HepG2 (cell line): ENCODE results near the gene PEX11G. TPM values are rescaled to one million over a fixed set of nuclear protein-coding genes. Genes with fewer than 3 reads are reported as not detected.
A peak's percentile ranks its signal among the peaks of the same experiment; 100 is the strongest.

Experiments
- HNF4A ChIP-seq: sonication (generic); formaldehyde crosslinking; IDR thresholded peaks from 2 replicates; pipeline ENCODE4 v1.4.0; 2020; ENCODE audit warnings: missing genetic modification reagents
- HNRNPUL1 ChIP-seq: fragments of 200-400 bp; formaldehyde crosslinking; IDR thresholded peaks from 2 replicates; pipeline ENCODE4 v1.6.1; 2017; ENCODE audit warnings: low read depth, mild to moderate bottlenecking, low read length, moderate library complexity
- IRF1 ChIP-seq: sonication (generic); formaldehyde crosslinking; IDR thresholded peaks from 2 replicates; pipeline ENCODE4 v1.4.0; 2020; ENCODE audit warnings: low read depth, mild to moderate bottlenecking, missing genetic modification reagents
- IRX3 ChIP-seq: sonication (generic); formaldehyde crosslinking; IDR thresholded peaks from 2 replicates; pipeline ENCODE4 v1.8.1; 2023; ENCODE audit warnings: mild to moderate bottlenecking, low read depth, missing genetic modification reagents, borderline replicate concordance
- KAT2B ChIP-seq: fragments of 150-350 bp; IDR thresholded peaks from 2 replicates; pipeline ENCODE4 v1.6.1; 2014; ENCODE audit warnings: low read depth, low read length, borderline replicate concordance
- KAT8 ChIP-seq: IDR thresholded peaks from 2 replicates; pipeline ENCODE4 v1.6.1; 2016; ENCODE audit warnings: missing genetic modification reagents, missing compliant biosample characterization
- MBNL3 ChIP-seq: fragments of 250-450 bp; sonication (Bioruptor Pico); conservative IDR thresholded peaks from 2 replicates; pipeline ENCODE4 v1.8.0; 2022; ENCODE audit warnings: mild to moderate bottlenecking, inconsistent platforms
- MED13 ChIP-seq: sonication (generic); formaldehyde crosslinking; IDR thresholded peaks from 2 replicates; pipeline ENCODE4 v1.5.0; 2020; ENCODE audit warnings: missing genetic modification reagents
- PHF5A ChIP-seq: IDR thresholded peaks from one replicate; pipeline ENCODE4 v1.6.1; 2018; ENCODE audit warnings: low read depth, missing genetic modification reagents; ENCODE audit not compliant: unreplicated experiment
- TBX3 ChIP-seq: fragments of 450-650 bp; IDR thresholded peaks from 2 replicates; pipeline ENCODE4 v1.6.1; 2017; ENCODE audit warnings: antibody characterized with exemption, mild to moderate bottlenecking, inconsistent platforms, borderline replicate concordance
- ZNF160 ChIP-seq: sonication (generic); formaldehyde crosslinking; IDR thresholded peaks from 2 replicates; pipeline ENCODE4 v1.8.0; 2022; ENCODE audit warnings: mild to moderate bottlenecking, inconsistent platforms, missing genetic modification reagents
- ZNF282 ChIP-seq: fragments of 450-650 bp; IDR thresholded peaks from 2 replicates; pipeline ENCODE4 v1.6.1; 2018; ENCODE audit not compliant: partially characterized antibody
- ZNF589 ChIP-seq: sonication (generic); formaldehyde crosslinking; conservative IDR thresholded peaks from 2 replicates; pipeline ENCODE4 v1.8.0; 2022; ENCODE audit warnings: mild to moderate bottlenecking, moderate library complexity, missing genetic modification reagents
- ZNF776 ChIP-seq: sonication (generic); formaldehyde crosslinking; IDR thresholded peaks from 2 replicates; pipeline ENCODE4 v1.4.0; 2020; ENCODE audit warnings: mild to moderate bottlenecking, missing genetic modification reagents
- ZSCAN21 ChIP-seq: sonication (generic); formaldehyde crosslinking; IDR thresholded peaks from 2 replicates; pipeline ENCODE4 v1.8.0; 2022; ENCODE audit warnings: mild to moderate bottlenecking, missing genetic modification reagents, moderate library complexity, borderline replicate concordance
- polyA plus RNA-seq, 8 experiments: library from polyadenylated mRNA; depleted of rRNA in 3 of 8; stranded (reverse) in 7 of 8; unstranded in 1 of 8; fragments of >200 nt; fragmentation: Illumina TruSeq in 4 of 8; extraction: Trizol in 4 of 8; gene quantifications; 2 replicates each; pipeline versions ENCODE4 v1.2.1 to v1.2.3, GENCODE V29; 2011 to 2016; ENCODE audit warnings: low read depth in 4 of 8, missing spikeins in 1 of 8, mixed read lengths in 1 of 8; ENCODE audit not compliant: insufficient read depth in 1 of 8
- total RNA-seq, 5 experiments: library from RNA; depleted of rRNA; stranded (reverse); fragments of >200 nt; fragmentation: Illumina TruSeq; extraction: Trizol; gene quantifications; 2 replicates each; pipeline ENCODE4 v1.2.3, GENCODE V29; 2016; ENCODE audit warnings: low read depth in 1 of 5
- TF ChIP-seq, protein P1 (sequence below): sonication (generic); formaldehyde crosslinking; conservative IDR thresholded peaks from 2 replicates; pipeline ENCODE4 v1.5.0; 2020; ENCODE audit warnings: missing genetic modification reagents
- TF ChIP-seq, protein P2 (sequence below): sonication (generic); formaldehyde crosslinking; IDR thresholded peaks from 2 replicates; pipeline ENCODE4 v1.5.0; 2020; ENCODE audit warnings: missing genetic modification reagents, mild to moderate bottlenecking, borderline replicate concordance
- TF ChIP-seq, protein P3 (sequence below), 2 experiments: fragments of 450-650 bp in 1 of 2; sonication (generic) in 1 of 2; formaldehyde crosslinking; IDR thresholded peaks; 2 replicates each; pipeline versions ENCODE4 v1.5.0 to v1.8.0; 2020 to 2022; ENCODE audit warnings: mild to moderate bottlenecking in 1 of 2, missing genetic modification reagents in 1 of 2
- TF ChIP-seq, protein P4 (sequence below): sonication (generic); formaldehyde crosslinking; IDR thresholded peaks from 2 replicates; pipeline ENCODE4 v1.8.0; 2022; ENCODE audit warnings: mild to moderate bottlenecking, missing genetic modification reagents; ENCODE audit not compliant: insufficient replicate concordance
- TF ChIP-seq, protein P5 (sequence below): sonication (generic); formaldehyde crosslinking; IDR thresholded peaks from 2 replicates; pipeline ENCODE4 v1.4.0; 2020; ENCODE audit warnings: missing genetic modification reagents

The PEX11G gene
- total and polyA plus RNA-seq, 2 of the 13 experiments (the other 11 are each of a cell fraction or from before 2014, with no cell fraction given), result not detected

DNA sequence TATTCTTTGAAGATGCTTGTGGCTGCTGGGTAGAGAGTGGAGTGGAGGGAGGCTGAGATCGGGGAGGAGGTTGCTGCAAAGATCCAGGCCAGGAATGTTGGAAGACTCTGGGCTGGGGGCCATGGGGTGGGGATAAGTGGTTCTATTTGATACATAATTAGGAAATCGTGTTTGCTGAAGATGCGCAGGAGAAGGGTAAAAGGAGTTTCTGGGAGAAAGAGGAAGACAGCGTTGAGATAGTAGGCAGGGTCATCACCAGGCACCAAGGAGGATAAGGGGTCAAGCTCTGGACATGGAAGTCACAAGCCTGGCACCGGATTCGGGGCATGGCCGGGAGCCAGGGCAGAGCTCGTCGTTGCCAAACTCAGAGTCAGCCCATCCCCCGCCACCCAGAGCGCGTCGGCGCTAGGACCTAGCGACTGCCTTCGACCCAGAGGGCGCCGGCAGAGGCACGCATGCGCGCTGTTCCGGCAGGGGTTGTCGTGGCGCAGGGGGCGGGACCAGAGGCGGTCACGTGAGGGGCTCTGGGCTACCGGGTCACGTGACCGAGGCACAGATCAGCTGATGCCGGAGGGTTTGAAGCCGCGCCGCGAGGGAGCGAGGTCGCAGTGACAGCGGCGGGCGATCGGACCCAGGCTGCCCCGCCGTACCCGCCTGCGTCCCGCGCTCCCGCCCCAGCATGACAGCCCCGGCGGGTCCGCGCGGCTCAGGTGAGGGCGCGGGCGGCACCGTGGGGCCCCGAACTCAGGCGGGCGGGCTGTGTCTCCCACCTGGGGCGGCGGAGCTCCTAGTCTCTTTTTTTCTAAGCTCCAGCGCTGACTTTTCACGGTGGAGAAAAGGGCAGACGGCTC lies 33.5 kb upstream of the PEX11G start, which contains the start of gene MCOLN1 (continued):
- TF ChIP-seq PHF5A (CRISPR knock-in tag) (peak; percentile 80), ZNF589 (peak; percentile 90), TBX3 (0 out of 2 replicates have a peak, but pooled peaks have one; percentile 14), ZNF282 (no peak), ZNF776 (peak; percentile 76), KAT2B (no peak), ZSCAN21 (CRISPR knock-in tag) (peak; percentile 79), ZNF160 (CRISPR knock-in tag) (peak; percentile 82; the same call in 1 of the 2 replicates), MBNL3 (CRISPR knock-in tag) (no peak), IRX3 (CRISPR knock-in tag) (peak; percentile 44; the same call in 1 of the 2 replicates), HNRNPUL1 (peak; percentile 66; the same call in 1 of the 2 replicates), MED13 (CRISPR knock-in tag) (peak; percentile 74; the same call in 1 of the 2 replicates), KAT8 (CRISPR knock-in tag) (peak; percentile 99), HNF4A (CRISPR knock-in tag) (no peak), IRF1 (CRISPR knock-in tag) (peak; percentile 61; the same call in 1 of the 2 replicates)
- TF ChIP-seq, protein P1, sequence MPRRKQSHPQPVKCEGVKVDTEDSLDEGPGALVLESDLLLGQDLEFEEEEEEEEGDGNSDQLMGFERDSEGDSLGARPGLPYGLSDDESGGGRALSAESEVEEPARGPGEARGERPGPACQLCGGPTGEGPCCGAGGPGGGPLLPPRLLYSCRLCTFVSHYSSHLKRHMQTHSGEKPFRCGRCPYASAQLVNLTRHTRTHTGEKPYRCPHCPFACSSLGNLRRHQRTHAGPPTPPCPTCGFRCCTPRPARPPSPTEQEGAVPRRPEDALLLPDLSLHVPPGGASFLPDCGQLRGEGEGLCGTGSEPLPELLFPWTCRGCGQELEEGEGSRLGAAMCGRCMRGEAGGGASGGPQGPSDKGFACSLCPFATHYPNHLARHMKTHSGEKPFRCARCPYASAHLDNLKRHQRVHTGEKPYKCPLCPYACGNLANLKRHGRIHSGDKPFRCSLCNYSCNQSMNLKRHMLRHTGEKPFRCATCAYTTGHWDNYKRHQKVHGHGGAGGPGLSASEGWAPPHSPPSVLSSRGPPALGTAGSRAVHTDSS (CRISPR knock-in tag), result no peak; the same call in 1 of the 2 replicates
- TF ChIP-seq, protein P2, sequence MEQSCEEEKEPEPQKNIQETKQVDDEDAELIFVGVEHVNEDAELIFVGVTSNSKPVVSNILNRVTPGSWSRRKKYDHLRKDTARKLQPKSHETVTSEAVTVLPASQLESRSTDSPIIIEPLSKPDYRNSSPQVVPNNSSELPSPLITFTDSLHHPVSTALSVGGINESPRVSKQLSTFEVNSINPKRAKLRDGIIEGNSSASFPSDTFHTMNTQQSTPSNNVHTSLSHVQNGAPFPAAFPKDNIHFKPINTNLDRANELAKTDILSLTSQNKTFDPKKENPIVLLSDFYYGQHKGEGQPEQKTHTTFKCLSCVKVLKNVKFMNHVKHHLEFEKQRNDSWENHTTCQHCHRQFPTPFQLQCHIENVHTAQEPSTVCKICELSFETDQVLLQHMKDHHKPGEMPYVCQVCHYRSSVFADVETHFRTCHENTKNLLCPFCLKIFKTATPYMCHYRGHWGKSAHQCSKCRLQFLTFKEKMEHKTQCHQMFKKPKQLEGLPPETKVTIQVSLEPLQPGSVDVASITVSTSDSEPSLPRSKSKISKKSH, result no peak
- TF ChIP-seq, protein P3, sequence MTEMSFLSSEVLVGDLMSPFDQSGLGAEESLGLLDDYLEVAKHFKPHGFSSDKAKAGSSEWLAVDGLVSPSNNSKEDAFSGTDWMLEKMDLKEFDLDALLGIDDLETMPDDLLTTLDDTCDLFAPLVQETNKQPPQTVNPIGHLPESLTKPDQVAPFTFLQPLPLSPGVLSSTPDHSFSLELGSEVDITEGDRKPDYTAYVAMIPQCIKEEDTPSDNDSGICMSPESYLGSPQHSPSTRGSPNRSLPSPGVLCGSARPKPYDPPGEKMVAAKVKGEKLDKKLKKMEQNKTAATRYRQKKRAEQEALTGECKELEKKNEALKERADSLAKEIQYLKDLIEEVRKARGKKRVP (CRISPR knock-in tag; IDR thresholded peaks at IDR 0.05), result no peak
- TF ChIP-seq, protein P4, sequence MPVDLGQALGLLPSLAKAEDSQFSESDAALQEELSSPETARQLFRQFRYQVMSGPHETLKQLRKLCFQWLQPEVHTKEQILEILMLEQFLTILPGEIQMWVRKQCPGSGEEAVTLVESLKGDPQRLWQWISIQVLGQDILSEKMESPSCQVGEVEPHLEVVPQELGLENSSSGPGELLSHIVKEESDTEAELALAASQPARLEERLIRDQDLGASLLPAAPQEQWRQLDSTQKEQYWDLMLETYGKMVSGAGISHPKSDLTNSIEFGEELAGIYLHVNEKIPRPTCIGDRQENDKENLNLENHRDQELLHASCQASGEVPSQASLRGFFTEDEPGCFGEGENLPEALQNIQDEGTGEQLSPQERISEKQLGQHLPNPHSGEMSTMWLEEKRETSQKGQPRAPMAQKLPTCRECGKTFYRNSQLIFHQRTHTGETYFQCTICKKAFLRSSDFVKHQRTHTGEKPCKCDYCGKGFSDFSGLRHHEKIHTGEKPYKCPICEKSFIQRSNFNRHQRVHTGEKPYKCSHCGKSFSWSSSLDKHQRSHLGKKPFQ (CRISPR knock-in tag), result no peak
- TF ChIP-seq, protein P5, sequence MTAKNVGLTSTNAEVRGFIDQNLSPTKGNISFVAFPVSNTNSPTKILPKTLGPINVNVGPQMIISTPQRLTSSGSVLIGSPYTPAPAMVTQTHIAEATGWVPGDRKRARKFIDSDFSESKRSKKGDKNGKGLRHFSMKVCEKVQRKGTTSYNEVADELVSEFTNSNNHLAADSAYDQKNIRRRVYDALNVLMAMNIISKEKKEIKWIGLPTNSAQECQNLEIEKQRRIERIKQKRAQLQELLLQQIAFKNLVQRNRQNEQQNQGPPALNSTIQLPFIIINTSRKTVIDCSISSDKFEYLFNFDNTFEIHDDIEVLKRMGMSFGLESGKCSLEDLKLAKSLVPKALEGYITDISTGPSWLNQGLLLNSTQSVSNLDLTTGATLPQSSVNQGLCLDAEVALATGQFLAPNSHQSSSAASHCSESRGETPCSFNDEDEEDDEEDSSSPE (CRISPR knock-in tag), result peak; percentile 97
